Measurements from ENCODE around the gene CYP21A2. TPM values are rescaled to one million over a fixed set of nuclear protein-coding genes. Genes with fewer than 3 reads are reported as not detected.
"Not testable (repeated sequence)": the region's sequence is repeated elsewhere in the genome, so short reads cannot be mapped to it uniquely, and the experiment has no call there.

CYP21A2 gene
- total and polyA plus RNA-seq, 3 experiments from 2014 or later, result 0.37 to 0.40 TPM; not detected in 1

GRCh38 chr6:32053314-32053713, 15.1 kb downstream of the CYP21A2 start:
- H3K9me3 ChIP-seq (ENCODE audit: low read length); DNase-seq; H3K4me3 Mint-ChIP-seq; H3K4me1 ChIP-seq (ENCODE audit: insufficient read depth, low read length); POLR2A ChIA-PET; H3K27ac Mint-ChIP-seq; H3K4me1 Mint-ChIP-seq; H3K36me3 ChIP-seq (ENCODE audit: insufficient read depth, low read length); H3K36me3 Mint-ChIP-seq; CTCF ChIA-PET; H3K27ac ChIP-seq (ENCODE audit: low read depth, low read length); H3K27me3 ChIP-seq (ENCODE audit: insufficient read depth, low read length, poor library complexity, severe bottlenecking); H3K9me3 Mint-ChIP-seq; H3K4me3 ChIP-seq (ENCODE audit: low read length): not testable (repeated sequence)
- H3K27me3 Mint-ChIP-seq, result peaks cover 7 to 17% of the 10 kb centered on the region in 2 donors

- H3K4me1 ChIP-seq (ENCODE audit: insufficient read depth, low read length); H3K9me3 Mint-ChIP-seq; H3K4me3 Mint-ChIP-seq; H3K27me3 ChIP-seq (ENCODE audit: insufficient read depth, low read length, poor library complexity, severe bottlenecking); CTCF ChIA-PET; DNase-seq; H3K36me3 ChIP-seq (ENCODE audit: insufficient read depth, low read length); POLR2A ChIA-PET; H3K27ac ChIP-seq (ENCODE audit: low read depth, low read length); H3K36me3 Mint-ChIP-seq; H3K4me1 Mint-ChIP-seq; H3K9me3 ChIP-seq (ENCODE audit: low read length); H3K4me3 ChIP-seq (ENCODE audit: low read length); H3K27ac Mint-ChIP-seq: not testable (repeated sequence)
- H3K27me3 Mint-ChIP-seq, result peaks cover 6 to 22% of the 10 kb centered on the region in 2 donors
These were observed 17.5 kb downstream of the CYP21A2 start for GRCh38 chr6:32055756-32056155.

- Histone ChIP-seq H3K27me3 (ENCODE audit: insufficient read depth, low read length, poor library complexity, severe bottlenecking) (no peaks in the 10 kb centered on the region), H3K4me3 (ENCODE audit: low read length) (no peak overlapping the region), H3K9me3 (ENCODE audit: low read length) (no peaks in the 10 kb centered on the region), H3K4me1 (ENCODE audit: insufficient read depth, low read length) (no peaks in the 10 kb centered on the region), H3K27ac (ENCODE audit: low read depth, low read length) (no peak overlapping the region), H3K36me3 (ENCODE audit: insufficient read depth, low read length) (no peaks in the 10 kb centered on the region)
- Mint-ChIP-seq H3K27ac (no peak overlapping the region), H3K4me1 (no peaks in the 10 kb centered on the region), H3K4me3 (no peak overlapping the region), H3K27me3 (peaks cover 3 to 22% of the 10 kb centered on the region in 2 donors), H3K9me3 (no peaks in the 10 kb centered on the region), H3K36me3 (no peaks in the 10 kb centered on the region)
- CTCF ChIA-PET, result no interaction called here
- DNase-seq, result no peak
- POLR2A ChIA-PET, result no interaction called here
These were observed 18.0 kb downstream of the CYP21A2 start for GRCh38 chr6:32056254-32056653.

GRCh38 chr6:32057966-32058365, 19.8 kb downstream of the CYP21A2 start:
- Histone ChIP-seq H3K9me3 (ENCODE audit: low read length) (no peaks in the 10 kb centered on the region), H3K36me3 (ENCODE audit: insufficient read depth, low read length) (no peaks in the 10 kb centered on the region), H3K27ac (ENCODE audit: low read depth, low read length) (no peak overlapping the region), H3K27me3 (ENCODE audit: insufficient read depth, low read length, poor library complexity, severe bottlenecking) (no peaks in the 10 kb centered on the region), H3K4me1 (ENCODE audit: insufficient read depth, low read length) (no peaks in the 10 kb centered on the region), H3K4me3 (ENCODE audit: low read length) (no peak overlapping the region)
- Mint-ChIP-seq H3K27ac (peak overlapping the region in 1 of 8 donors; percentile 38), H3K4me1 (no peaks in the 10 kb centered on the region), H3K9me3 (no peaks in the 10 kb centered on the region), H3K36me3 (no peaks in the 10 kb centered on the region), H3K4me3 (no peak overlapping the region), H3K27me3 (peaks cover 3 to 18% of the 10 kb centered on the region in 2 donors)
- CTCF ChIA-PET, result no interaction called here
- no peak for DNase-seq
- POLR2A ChIA-PET, result no interaction called here

GRCh38 chr6:32058511-32058963, 20.3 kb downstream of the CYP21A2 start:
- H3K9me3 ChIP-seq (ENCODE audit: low read length), result no peaks in the 10 kb centered on the region
- no peaks in the 10 kb centered on the region for H3K36me3 ChIP-seq (ENCODE audit: insufficient read depth, low read length)
- no peaks in the 10 kb centered on the region for H3K36me3 Mint-ChIP-seq
- no peak overlapping the region for H3K27ac Mint-ChIP-seq
- peaks cover 3 to 18% of the 10 kb centered on the region in 2 donors for H3K27me3 Mint-ChIP-seq
- no peak for DNase-seq
- no peaks in the 10 kb centered on the region for H3K4me1 ChIP-seq (ENCODE audit: insufficient read depth, low read length)
- ChIA-PET CTCF (no interaction called here), POLR2A (no interaction called here)
- no peaks in the 10 kb centered on the region for H3K4me1 Mint-ChIP-seq
- H3K4me3 ChIP-seq (ENCODE audit: low read length), result no peak overlapping the region
- H3K9me3 Mint-ChIP-seq, result no peaks in the 10 kb centered on the region
- H3K27me3 ChIP-seq (ENCODE audit: insufficient read depth, low read length, poor library complexity, severe bottlenecking), result no peaks in the 10 kb centered on the region
- no peak overlapping the region for H3K4me3 Mint-ChIP-seq
- H3K27ac ChIP-seq (ENCODE audit: low read depth, low read length), result no peak overlapping the region

GRCh38 chr6:32060966-32061655, 22.9 kb downstream of the CYP21A2 start:
- H3K27me3 ChIP-seq (ENCODE audit: insufficient read depth, low read length, poor library complexity, severe bottlenecking), result no peaks in the 10 kb centered on the region
- H3K4me1 ChIP-seq (ENCODE audit: insufficient read depth, low read length), result no peaks in the 10 kb centered on the region
- Mint-ChIP-seq H3K4me1 (no peaks in the 10 kb centered on the region), H3K36me3 (no peaks in the 10 kb centered on the region), H3K4me3 (no peak overlapping the region), H3K9me3 (no peaks in the 10 kb centered on the region), H3K27me3 (peaks cover 3 to 11% of the 10 kb centered on the region in 2 donors), H3K27ac (peak overlapping the region in 1 of 8 donors; percentile 14)
- H3K27ac ChIP-seq (ENCODE audit: low read depth, low read length), result no peak overlapping the region
- DNase-seq, result no peak
- POLR2A ChIA-PET, result no interaction called here
- CTCF ChIA-PET, result no interaction called here
- H3K4me3 ChIP-seq (ENCODE audit: low read length), result no peak overlapping the region
- H3K9me3 ChIP-seq (ENCODE audit: low read length), result no peaks in the 10 kb centered on the region
- no peaks in the 10 kb centered on the region for H3K36me3 ChIP-seq (ENCODE audit: insufficient read depth, low read length)

- no peaks in the 10 kb centered on the region for H3K4me1 Mint-ChIP-seq
- H3K9me3 Mint-ChIP-seq, result no peaks in the 10 kb centered on the region
- ChIA-PET POLR2A (no interaction called here), CTCF (no interaction called here)
- H3K27ac Mint-ChIP-seq, result no peak overlapping the region
- Histone ChIP-seq H3K27ac (ENCODE audit: low read depth, low read length) (no peak overlapping the region), H3K27me3 (ENCODE audit: insufficient read depth, low read length, poor library complexity, severe bottlenecking) (no peaks in the 10 kb centered on the region), H3K9me3 (ENCODE audit: low read length) (no peaks in the 10 kb centered on the region), H3K4me1 (ENCODE audit: insufficient read depth, low read length) (no peaks in the 10 kb centered on the region), H3K36me3 (ENCODE audit: insufficient read depth, low read length) (no peaks in the 10 kb centered on the region), H3K4me3 (ENCODE audit: low read length) (no peak overlapping the region)
- no peaks in the 10 kb centered on the region for H3K27me3 Mint-ChIP-seq
- no peak for DNase-seq
- H3K36me3 Mint-ChIP-seq, result no peaks in the 10 kb centered on the region
- no peak overlapping the region for H3K4me3 Mint-ChIP-seq
These were observed 26.5 kb downstream of the CYP21A2 start for GRCh38 chr6:32064706-32065105.

- H3K9me3 Mint-ChIP-seq; H3K36me3 ChIP-seq (ENCODE audit: insufficient read depth, low read length); H3K9me3 ChIP-seq (ENCODE audit: low read length); H3K4me1 ChIP-seq (ENCODE audit: insufficient read depth, low read length); DNase-seq; H3K4me3 ChIP-seq (ENCODE audit: low read length); H3K36me3 Mint-ChIP-seq; CTCF ChIA-PET; POLR2A ChIA-PET; H3K27me3 Mint-ChIP-seq; H3K27ac Mint-ChIP-seq; H3K4me1 Mint-ChIP-seq; H3K27ac ChIP-seq (ENCODE audit: low read depth, low read length); H3K27me3 ChIP-seq (ENCODE audit: insufficient read depth, low read length, poor library complexity, severe bottlenecking); H3K4me3 Mint-ChIP-seq: not testable (repeated sequence)
These were observed 29.3 kb downstream of the CYP21A2 start for GRCh38 chr6:32067521-32067920.

- H3K4me3 Mint-ChIP-seq; DNase-seq; H3K9me3 ChIP-seq (ENCODE audit: low read length); POLR2A ChIA-PET; H3K36me3 Mint-ChIP-seq; H3K27me3 ChIP-seq (ENCODE audit: insufficient read depth, low read length, poor library complexity, severe bottlenecking); H3K4me1 Mint-ChIP-seq; H3K36me3 ChIP-seq (ENCODE audit: insufficient read depth, low read length); H3K4me3 ChIP-seq (ENCODE audit: low read length); H3K9me3 Mint-ChIP-seq; H3K27ac ChIP-seq (ENCODE audit: low read depth, low read length); H3K27me3 Mint-ChIP-seq; CTCF ChIA-PET; H3K4me1 ChIP-seq (ENCODE audit: insufficient read depth, low read length): not testable (repeated sequence)
- peak overlapping the region in 1 of 8 donors; percentile 21 for H3K27ac Mint-ChIP-seq
These were observed 30.1 kb downstream of the CYP21A2 start for GRCh38 chr6:32068315-32068714.

Measured in CD8-positive, alpha-beta memory T cell (primary cell).